HPDE6-E6E7 (cell line): Measurements from ENCODE around the gene PROM2.
"Not testable (repeated sequence)": the region's sequence is repeated elsewhere in the genome, so short reads cannot be mapped to it uniquely, and the experiment has no call there.

Source experiments
- DNase-seq: peaks from one replicate; pipeline ENCODE4 v3.0.0; 2011; ENCODE audit warnings: missing footprints; ENCODE audit errors: extremely low spot score

PROM2 gene

GRCh38 chr2:95274291-95275150, at the start of gene PROM2:
Gene PROM2, plus strand, starts transcription at chr2:95274449. Its CDS starts 137 bp downstream, at chr2:95274586.
- peak; percentile 83 for DNase-seq

GRCh38 chr2:95225658-95226057, 48.6 kb upstream of the PROM2 start:
- DNase-seq = no peak

- peak; percentile 41 for DNase-seq
Measured at GRCh38 chr2:95231723-95232122, 42.5 kb upstream of the PROM2 start.

GRCh38 chr2:95232232-95232631, 42.0 kb upstream of the PROM2 start:
- DNase-seq = no peak

- no peak for DNase-seq
Measured at GRCh38 chr2:95234286-95234785, 39.9 kb upstream of the PROM2 start.

GRCh38 chr2:95234816-95235215, 39.4 kb upstream of the PROM2 start:
- DNase-seq = no peak

- DNase-seq = no peak
Measured at GRCh38 chr2:95238131-95238530, 36.1 kb upstream of the PROM2 start.

- DNase-seq = no peak
Measured at GRCh38 chr2:95240091-95240490, 34.2 kb upstream of the PROM2 start.

- DNase-seq = no peak
Measured at GRCh38 chr2:95240556-95240955, 33.7 kb upstream of the PROM2 start.

GRCh38 chr2:95242084-95242483, 32.2 kb upstream of the PROM2 start:
- not testable (repeated sequence) for DNase-seq

- no peak for DNase-seq
Measured at GRCh38 chr2:95258271-95258670, 16.0 kb upstream of the PROM2 start.

GRCh38 chr2:95260028-95261023, 13.9 kb upstream of the PROM2 start:
- DNase-seq = peak; percentile 91

- DNase-seq = no peak
Measured at GRCh38 chr2:95261602-95262001, 12.6 kb upstream of the PROM2 start.

GRCh38 chr2:95262896-95263542, 11.2 kb upstream of the PROM2 start:
- DNase-seq = no peak

GRCh38 chr2:95264624-95265023, 9.6 kb upstream of the PROM2 start:
- DNase-seq = no peak

- DNase-seq = no peak
Measured at GRCh38 chr2:95265182-95265581, 9.1 kb upstream of the PROM2 start.

GRCh38 chr2:95266781-95267430, 7.3 kb upstream of the PROM2 start:
- no peak for DNase-seq

- no peak for DNase-seq
Measured at GRCh38 chr2:95267458-95268210, 6.6 kb upstream of the PROM2 start.

GRCh38 chr2:95268211-95269035, 5.8 kb upstream of the PROM2 start:
- no peak for DNase-seq
